Fibroblast of lung (primary cell): ENCODE results near the gene BCAR3. TPM values are rescaled to one million over a fixed set of nuclear protein-coding genes. Genes with fewer than 3 reads are reported as not detected.

ENCODE experiments used
- DNase-seq, 2 donors: peaks; one replicate each; pipeline versions ENCODE4 v3.0.0 to v3.0.0-alpha.2; 2010; ENCODE audit warnings: low read depth in 2 of 2
- H2AFZ ChIP-seq: 2 replicates; pipeline ENCODE4 v1.5.1; 2012; ENCODE audit warnings: low read length, control low read depth, inconsistent platforms
- H3K27ac ChIP-seq: 2 replicates; pipeline ENCODE4 v1.5.1; 2011; ENCODE audit warnings: low read length, control low read depth; ENCODE audit not compliant: insufficient read depth
- H3K27me3 ChIP-seq: 2 replicates; pipeline ENCODE4 v1.5.1; 2011; ENCODE audit warnings: mild to moderate bottlenecking, low read length; ENCODE audit not compliant: control insufficient read depth, insufficient read depth
- H3K36me3 ChIP-seq: 2 replicates; pipeline ENCODE4 v1.5.1; 2011; ENCODE audit warnings: low read length; ENCODE audit not compliant: control insufficient read depth, insufficient read depth
- H3K4me1 ChIP-seq: 2 replicates; pipeline ENCODE4 v1.5.1; 2011; ENCODE audit warnings: low read length; ENCODE audit not compliant: control insufficient read depth, insufficient read depth; ENCODE audit errors: extremely low read depth
- H3K4me2 ChIP-seq: 2 replicates; pipeline ENCODE4 v1.5.1; 2011; ENCODE audit warnings: low read length, control low read depth; ENCODE audit not compliant: insufficient read depth; ENCODE audit errors: extremely low read depth
- H3K4me3 ChIP-seq, 4 experiments: fragments of 200-600 bp in 1 of 4; sonication (generic) in 1 of 4; replicated peaks in 1 of 4; 2 replicates each; pipeline ENCODE4 v1.5.1; 2011 to 2016; ENCODE audit warnings: low read length in 4 of 4, low read depth in 3 of 4, mild to moderate bottlenecking in 3 of 4, control low read depth in 2 of 4, inconsistent platforms in 1 of 4, mixed read lengths in 1 of 4; ENCODE audit not compliant: insufficient read depth in 1 of 4; ENCODE audit errors: control extremely low read depth in 1 of 4
- H3K79me2 ChIP-seq: 2 replicates; pipeline ENCODE4 v1.5.1; 2012; ENCODE audit warnings: mild to moderate bottlenecking, low read length, inconsistent platforms; ENCODE audit not compliant: control insufficient read depth, insufficient read depth
- H3K9ac ChIP-seq: 2 replicates; pipeline ENCODE4 v1.5.1; 2011; ENCODE audit warnings: mild to moderate bottlenecking, low read length, control low read depth; ENCODE audit not compliant: insufficient read depth
- H3K9me3 ChIP-seq: 2 replicates; pipeline ENCODE4 v1.5.1; 2012; ENCODE audit warnings: low read depth, low read length; ENCODE audit not compliant: control insufficient read depth, insufficient read depth
- H4K20me1 ChIP-seq: 2 replicates; pipeline ENCODE4 v1.5.1; 2011; ENCODE audit warnings: low read length; ENCODE audit not compliant: control insufficient read depth, insufficient read depth; ENCODE audit errors: extremely low read depth
- CTCF ChIP-seq, 2 donors: IDR thresholded peaks in 1 of 2; conservative IDR thresholded peaks in 1 of 2; 1 replicate in 1 of 2; 2 replicates in 1 of 2; pipeline ENCODE4 v1.5.1; 2011 to 2012; ENCODE audit warnings: low read length in 2 of 2, control low read depth in 1 of 2, inconsistent platforms in 1 of 2, low read depth in 1 of 2, mild to moderate bottlenecking in 1 of 2
- EZH2 ChIP-seq: IDR thresholded peaks from 2 replicates; pipeline ENCODE4 v1.5.1; 2012; ENCODE audit warnings: low read length, control low read depth, mild to moderate bottlenecking; ENCODE audit errors: missing control alignments
- polyA plus RNA-seq, 2 donors: library from polyadenylated mRNA; depleted of rRNA in 1 of 2; stranded (reverse) in 1 of 2; unstranded in 1 of 2; fragments of >200 nt; gene quantifications; 2 replicates each; pipeline ENCODE4 v1.2.1, GENCODE V29; 2011 to 2012; ENCODE audit warnings: missing spikeins in 1 of 2
- total RNA-seq: library from RNA; depleted of rRNA; stranded (reverse); fragments of >200 nt; gene quantifications from 2 replicates; pipeline ENCODE4 v1.2.1, GENCODE V29; 2014

The BCAR3 gene
- total and polyA plus RNA-seq, 2 donors (not counting 1 experiment from before 2014, with no cell fraction given): 12.6 to 35.2 TPM

DNA sequence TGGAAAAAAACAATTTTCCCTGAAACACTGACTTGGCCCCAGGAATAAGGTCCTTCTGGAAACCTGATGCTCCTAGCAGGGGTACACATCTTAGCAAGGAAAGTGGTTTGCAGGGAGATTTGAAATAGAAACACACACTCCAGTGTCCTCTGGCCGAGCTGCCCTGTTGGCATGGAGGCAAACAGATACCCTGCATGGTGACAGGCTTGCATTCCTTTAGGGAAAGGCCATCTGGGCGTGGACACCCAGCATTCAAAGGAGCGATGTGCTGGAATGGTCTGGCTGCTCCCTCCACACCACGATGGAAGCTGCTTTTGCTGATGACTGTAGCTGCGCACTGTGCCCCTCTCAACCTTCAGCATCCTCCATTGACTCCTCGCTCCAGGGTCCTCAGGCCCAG lies 41.5 kb upstream of the BCAR3 start:
- Histone ChIP-seq H3K9ac (no peak overlapping the region), H3K36me3 (no peaks in the 10 kb centered on the region), H3K79me2 (no peaks in the 10 kb centered on the region), H3K27ac (no peak overlapping the region), H3K4me3 (no peak overlapping the region), H3K4me2 (no peak overlapping the region), H2AFZ (peak overlapping the region; percentile 54), H3K4me1 (peaks cover 5% of the 10 kb centered on the region), H3K9me3 (no peaks in the 10 kb centered on the region), H4K20me1 (no peaks in the 10 kb centered on the region), H3K27me3 (no peaks in the 10 kb centered on the region)
- DNase-seq: peak in 1 of 2 donors; percentile 32
- TF ChIP-seq EZH2: no peak
- TF ChIP-seq CTCF (conservative IDR thresholded peaks at IDR 0.05 in 1 of 2, IDR thresholded peaks at IDR 0.05 in 1 of 2; ENCODE audit: low read depth in 1 of 2, low read length in 2 of 2): no peak

DNA sequence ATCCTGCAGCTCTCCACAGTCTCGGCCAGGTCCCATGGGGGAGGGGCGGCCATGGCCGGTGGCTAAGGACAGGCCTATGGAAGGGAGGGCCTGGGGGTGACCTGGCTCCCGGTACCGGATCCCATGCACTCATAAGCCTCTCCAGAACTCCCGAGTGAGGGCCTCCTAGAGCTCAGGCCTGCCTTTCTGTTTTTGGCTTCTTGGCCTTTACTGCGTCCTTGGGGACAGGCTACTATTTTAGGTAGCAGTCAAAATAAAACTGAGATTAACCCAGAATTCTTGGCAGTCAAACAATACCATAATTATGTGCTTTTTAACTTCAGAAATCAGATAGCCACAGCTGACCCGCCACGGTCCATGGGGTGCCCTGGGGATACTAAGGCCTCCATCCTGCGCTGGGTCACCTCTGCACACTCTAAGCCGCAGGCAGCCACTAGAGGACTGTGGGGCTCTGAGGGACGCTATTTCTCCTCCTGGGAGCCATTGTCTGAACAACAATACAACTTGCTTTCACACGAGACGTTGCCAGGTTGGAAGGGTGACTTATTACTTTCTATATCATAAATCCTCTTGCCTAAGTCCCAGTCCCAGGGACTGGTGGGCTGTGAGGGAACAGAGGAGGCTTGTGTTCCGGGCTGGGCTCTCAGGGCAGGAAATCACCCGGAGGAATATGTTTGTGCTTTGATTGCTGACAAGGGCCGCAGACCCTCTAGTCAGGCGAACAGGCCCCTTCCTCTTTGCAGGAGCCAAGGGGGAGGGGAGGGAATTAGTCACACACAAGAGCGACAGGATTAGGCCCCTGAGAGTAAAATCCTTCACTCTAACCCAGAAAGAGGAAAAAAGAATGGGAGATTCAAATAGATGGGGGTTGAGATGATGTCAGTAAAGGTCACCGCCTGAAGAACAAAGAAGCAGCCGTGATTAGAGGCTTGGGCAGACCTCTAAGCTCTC lies 40.7 kb upstream of the BCAR3 start:
- Histone ChIP-seq H4K20me1 (no peaks in the 10 kb centered on the region), H3K27me3 (no peaks in the 10 kb centered on the region), H2AFZ (peak overlapping the region; percentile 24), H3K9me3 (no peaks in the 10 kb centered on the region), H3K36me3 (no peaks in the 10 kb centered on the region), H3K4me2 (no peak overlapping the region), H3K9ac (no peak overlapping the region), H3K4me1 (peaks cover 5% of the 10 kb centered on the region), H3K27ac (no peak overlapping the region), H3K4me3 (no peak overlapping the region), H3K79me2 (no peaks in the 10 kb centered on the region)
- TF ChIP-seq CTCF (conservative IDR thresholded peaks at IDR 0.05 in 1 of 2, IDR thresholded peaks at IDR 0.05 in 1 of 2; ENCODE audit: low read depth in 1 of 2, low read length in 2 of 2) (no peak), EZH2 (no peak)
- DNase-seq: no peak

DNA sequence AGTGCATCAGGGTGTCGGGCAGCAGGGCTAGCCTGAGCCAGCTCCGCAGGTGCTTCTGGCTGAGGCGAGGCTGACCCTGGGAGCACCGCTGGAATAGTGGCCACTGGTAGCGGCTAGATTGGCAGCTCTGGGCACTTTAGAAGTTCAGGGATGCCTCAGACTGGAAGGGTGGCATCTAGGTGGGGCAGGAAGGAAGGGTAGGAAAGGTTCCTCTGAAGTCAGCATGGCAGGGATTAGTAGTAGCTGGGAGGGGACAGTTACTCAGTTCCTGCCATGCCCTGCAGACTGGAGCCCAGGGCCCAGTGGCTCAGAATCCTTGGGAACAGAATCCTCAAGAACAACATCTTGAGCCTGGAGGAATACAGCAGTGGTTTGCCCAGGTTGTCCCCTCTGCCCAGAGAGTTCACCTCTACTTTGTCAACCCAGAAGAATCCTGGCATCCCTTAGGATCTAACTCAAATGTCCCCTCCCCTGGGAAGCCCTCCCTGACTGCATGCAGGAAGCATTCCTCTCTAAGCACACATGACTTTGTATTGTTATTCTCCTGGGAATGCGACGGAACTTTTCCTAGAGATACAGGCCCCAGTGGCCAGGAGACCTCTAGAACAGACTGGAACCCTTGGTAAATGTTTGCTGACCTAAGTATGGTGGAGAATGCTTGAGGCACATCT lies 39.5 kb upstream of the BCAR3 start:
- no peaks in the 10 kb centered on the region for H3K27me3 ChIP-seq
- H3K9me3 ChIP-seq: peaks cover 2% of the 10 kb centered on the region
- DNase-seq: no peak
- H3K36me3 ChIP-seq: no peaks in the 10 kb centered on the region
- H3K27ac ChIP-seq: no peak overlapping the region
- no peaks in the 10 kb centered on the region for H4K20me1 ChIP-seq
- H3K4me3 ChIP-seq: no peak overlapping the region
- no peak overlapping the region for H3K9ac ChIP-seq
- no peaks in the 10 kb centered on the region for H3K79me2 ChIP-seq
- no peak overlapping the region for H2AFZ ChIP-seq
- H3K4me2 ChIP-seq: no peak overlapping the region
- H3K4me1 ChIP-seq: peaks cover 5% of the 10 kb centered on the region
- TF ChIP-seq EZH2 (no peak), CTCF (conservative IDR thresholded peaks at IDR 0.05 in 1 of 2, IDR thresholded peaks at IDR 0.05 in 1 of 2; ENCODE audit: low read depth in 1 of 2, low read length in 2 of 2) (no peak)
